ENCODE results near the gene SFXN4.
"Not testable (repeated sequence)": the region's sequence is repeated elsewhere in the genome, so short reads cannot be mapped to it uniquely, and the experiment has no call there.

The SFXN4 gene

DNA sequence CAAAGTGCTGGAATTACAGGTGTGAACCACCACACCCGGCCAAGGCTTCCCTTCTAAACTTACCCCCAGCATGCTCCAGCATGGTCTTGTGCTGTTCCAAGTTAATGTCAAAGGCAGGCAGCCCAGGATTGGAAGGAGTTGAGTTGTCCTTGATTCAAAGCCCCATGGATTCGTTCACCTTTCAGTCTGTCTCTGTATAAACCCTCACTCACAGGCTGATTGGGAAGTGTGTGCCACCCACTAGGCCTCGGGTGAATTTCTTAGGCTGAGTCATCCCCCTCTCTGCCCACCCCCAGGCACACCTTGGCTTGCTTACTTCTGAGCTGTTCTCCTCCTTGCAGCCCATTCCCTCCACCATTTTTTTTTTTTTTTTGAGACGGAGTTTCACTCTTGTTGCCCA, 26.4 kb upstream of the SFXN4 start:
- no peak for DNase-seq (ENCODE audit: low read depth)
- H3K4me3 ChIP-seq (ENCODE audit: low read depth, low read length), result no peak overlapping the region

DNA sequence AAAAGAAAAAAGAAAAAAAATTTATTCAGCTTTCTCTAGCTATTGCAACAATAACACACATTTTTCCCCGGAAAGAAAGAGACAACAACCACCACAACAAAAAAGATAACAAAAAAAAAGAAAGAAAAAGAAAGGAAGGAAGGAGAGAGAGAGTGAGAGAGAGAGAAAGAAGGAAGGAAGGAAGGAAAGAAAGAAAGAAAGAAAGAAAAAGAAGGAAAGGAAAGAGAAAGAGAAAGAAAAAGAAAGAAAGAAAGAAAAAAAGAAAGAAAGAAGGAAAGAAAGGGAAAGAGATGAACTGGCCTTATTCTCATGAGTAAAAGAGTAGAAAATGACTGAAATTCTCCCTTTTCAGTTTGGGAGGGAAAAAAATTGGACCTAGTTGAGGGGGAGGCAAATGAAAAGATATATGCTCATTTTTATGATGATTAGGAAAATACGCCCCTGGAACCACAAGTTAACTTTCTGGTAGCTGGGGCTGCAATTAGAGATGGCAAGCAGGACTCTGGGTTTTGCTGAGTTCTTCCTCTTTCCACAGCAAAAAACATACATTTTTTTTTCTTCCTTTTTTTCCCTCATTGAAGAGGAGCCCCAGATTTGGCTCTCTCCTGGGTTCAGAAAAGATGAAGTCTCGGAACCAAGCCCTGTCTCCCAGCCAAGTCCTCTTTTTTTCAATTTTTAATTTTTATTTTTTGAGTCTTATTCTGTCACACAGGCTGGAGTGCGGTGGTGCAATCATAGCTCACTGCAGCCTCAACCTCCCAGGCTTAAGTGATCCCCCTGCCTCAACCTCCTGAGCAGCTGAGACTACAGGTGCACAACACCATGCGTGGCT, 25.7 kb upstream of the SFXN4 start:
- no peak for DNase-seq (ENCODE audit: low read depth)
- no peak overlapping the region for H3K4me3 ChIP-seq (ENCODE audit: low read depth, low read length)

DNA sequence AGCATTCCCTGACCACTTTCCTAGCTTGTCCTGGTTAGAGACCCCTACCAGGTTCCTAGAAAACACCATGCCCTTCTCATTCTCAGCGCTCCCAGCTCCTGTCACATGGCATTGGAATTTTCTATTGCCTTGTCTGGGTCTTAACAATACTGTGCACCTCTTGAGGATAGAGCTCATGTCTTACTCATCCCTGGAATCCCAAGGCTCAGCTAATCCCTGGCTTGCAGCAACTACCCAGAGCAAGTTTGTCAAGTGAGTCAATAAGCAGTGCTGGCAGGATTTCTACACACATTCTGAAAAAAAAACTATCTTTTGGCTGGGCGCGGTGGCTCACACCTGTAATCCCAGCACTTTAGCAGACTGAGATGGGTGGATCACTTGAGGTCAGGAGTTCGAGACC, 24.8 kb upstream of the SFXN4 start:
- H3K4me3 ChIP-seq (ENCODE audit: low read depth, low read length), result no peak overlapping the region
- DNase-seq (ENCODE audit: low read depth), result peak; percentile 87

DNA sequence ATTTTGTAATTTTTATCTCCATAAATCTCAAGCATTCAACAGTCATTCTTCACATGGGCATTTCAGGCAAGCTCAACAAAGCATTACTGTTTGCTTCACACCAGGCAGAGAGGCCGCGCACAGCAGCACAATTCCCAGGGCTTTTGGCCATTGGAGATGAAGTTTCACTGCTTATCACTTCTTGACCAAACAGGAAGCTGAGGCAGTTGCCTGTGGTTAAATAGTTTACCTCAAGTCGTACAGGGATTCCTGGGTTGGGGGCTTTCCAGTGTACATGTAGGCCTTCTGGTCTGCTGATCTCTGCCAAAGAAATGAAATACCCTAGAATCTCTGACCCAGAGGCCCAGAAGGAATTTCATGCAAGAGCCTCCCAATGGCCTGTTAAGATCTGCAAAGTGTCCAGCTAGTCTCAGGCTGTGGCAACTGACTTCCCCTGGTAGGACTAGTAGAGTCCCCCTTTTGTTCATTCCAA, 24.3 kb upstream of the SFXN4 start:
- no peak for DNase-seq (ENCODE audit: low read depth)

DNA sequence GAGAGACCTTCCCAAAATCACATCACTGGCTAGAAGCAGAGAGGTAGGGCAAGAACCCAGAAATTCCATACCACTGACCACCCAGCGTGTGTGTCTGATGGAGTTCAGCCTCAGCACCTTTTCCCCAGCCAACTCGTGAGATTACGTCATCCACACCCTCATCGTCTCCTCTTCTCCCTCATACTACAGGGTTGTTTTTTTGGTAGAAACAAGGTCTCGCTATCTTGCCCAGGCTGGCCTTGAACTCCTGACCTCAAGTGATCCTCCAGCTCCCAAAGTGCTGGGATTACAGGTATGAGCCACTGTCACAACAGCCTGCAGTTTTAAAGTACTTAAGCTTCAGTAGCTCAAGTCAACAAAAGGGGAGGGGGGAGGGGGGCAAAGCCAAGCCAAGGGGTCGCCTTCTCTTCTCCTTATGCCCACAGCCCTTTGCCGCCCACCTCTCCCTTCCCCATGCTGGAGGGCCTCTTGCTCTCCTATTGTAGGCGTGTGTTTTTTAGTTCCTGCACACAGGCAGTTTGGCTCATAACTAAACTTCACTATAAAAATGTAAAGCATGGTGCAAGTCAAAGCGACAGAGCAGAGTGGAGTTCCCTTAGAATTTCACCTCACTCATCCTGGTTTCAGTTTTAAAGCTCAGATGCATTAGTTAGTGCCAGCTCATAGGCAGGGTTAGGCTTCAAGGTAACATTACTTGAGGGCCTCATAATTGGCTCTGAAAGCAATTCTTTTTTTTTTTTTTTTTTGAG, 18.3 kb upstream of the SFXN4 start:
- DNase-seq (ENCODE audit: low read depth), result no peak
- no peak overlapping the region for H3K4me3 ChIP-seq (ENCODE audit: low read depth, low read length)

More for the DNA sequence above, 24.3 kb upstream of the SFXN4 start:
- no peak overlapping the region for H3K4me3 ChIP-seq (ENCODE audit: low read depth, low read length)

- not testable (repeated sequence) for DNase-seq (ENCODE audit: low read depth); H3K4me3 ChIP-seq (ENCODE audit: low read depth, low read length)
These were observed 15.4 kb upstream of the SFXN4 start for GRCh38 chr10:119180850-119181400.

DNA sequence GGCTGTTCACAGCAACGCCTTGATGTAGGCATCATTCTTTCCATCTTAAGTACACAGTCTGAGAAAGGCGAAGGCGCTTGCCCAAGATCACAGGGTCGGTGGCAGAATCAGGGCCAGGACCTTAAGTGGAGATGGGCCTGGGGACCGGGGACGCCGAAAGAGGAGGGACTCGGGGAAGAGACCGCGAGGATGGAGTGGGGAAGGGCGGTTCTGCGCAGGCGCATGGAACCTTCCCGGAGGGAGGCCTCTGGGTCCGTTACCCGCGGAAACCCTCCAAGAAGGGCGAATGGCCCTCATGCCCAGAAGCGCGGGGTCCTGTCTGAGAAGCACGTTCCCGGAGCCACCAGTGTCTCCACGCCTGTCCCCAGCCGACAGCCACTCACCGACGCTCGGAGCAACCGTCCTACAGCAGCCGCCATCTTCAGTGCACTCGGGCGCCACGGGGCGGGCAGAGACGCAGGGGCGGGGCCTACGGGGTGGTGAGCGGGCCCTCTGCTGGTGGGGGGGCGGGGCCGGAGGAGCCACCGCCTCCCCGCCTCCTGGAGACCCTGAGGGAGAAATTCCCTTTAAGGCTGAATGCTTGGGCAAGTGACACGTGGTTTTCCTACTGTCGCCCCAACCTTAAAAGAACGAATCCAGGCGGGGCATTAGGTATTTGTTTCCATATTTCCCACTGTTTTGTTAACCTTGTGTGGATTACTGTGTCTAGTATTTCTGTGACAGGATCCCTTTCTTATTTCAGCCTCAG, 13.0 kb upstream of the SFXN4 start, which contains the start of gene PRDX3:
Gene PRDX3 (minus strand): TSS at position 441 of the 748 bp plus-strand sequence. CDS start 22 bp downstream, at position 419.
- peak; percentile 59 for DNase-seq (ENCODE audit: low read depth)
- peak within 1 kb of the TSS; percentile 76 for H3K4me3 ChIP-seq (ENCODE audit: low read depth, low read length)

DNA sequence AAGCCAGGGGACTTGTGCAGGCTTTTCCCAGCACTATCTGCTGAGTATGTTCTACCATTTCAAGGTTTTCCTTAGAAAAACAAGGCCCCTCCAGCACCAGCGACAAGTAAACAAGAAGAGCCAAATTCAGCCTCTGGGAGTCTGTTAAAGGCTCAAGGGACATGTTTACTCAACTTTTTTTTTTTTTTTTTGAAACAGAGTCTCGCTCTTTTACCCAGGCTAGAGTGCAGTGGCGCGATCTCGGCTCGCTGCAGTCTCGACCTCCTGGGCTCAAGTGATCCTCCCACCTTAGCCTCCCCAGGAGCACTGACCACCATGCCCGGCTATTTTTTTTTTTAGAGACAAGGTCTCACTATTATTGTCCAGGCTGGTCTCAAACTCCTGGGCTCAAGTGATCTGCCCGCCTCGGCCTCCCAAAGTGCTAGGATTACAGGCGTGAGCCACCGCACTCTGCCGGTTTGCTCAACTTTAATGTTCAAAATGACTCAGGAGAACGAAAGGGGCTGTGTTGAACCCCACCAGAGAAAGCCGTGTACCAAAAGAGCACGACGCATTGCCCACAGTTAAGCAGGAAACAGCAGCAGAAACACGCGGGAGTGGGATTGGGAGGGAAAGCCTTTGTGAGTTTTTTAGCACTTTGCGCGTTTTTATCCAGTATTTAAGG, 12.3 kb upstream of the SFXN4 start:
- DNase-seq (ENCODE audit: low read depth), result no peak

GRCh38 chr10:119176166-119176565, 10.7 kb upstream of the SFXN4 start:
- no peak for DNase-seq (ENCODE audit: low read depth)
- H3K4me3 ChIP-seq (ENCODE audit: low read depth, low read length), result no peak overlapping the region

More for the DNA sequence above, 12.3 kb upstream of the SFXN4 start:
- H3K4me3 ChIP-seq (ENCODE audit: low read depth, low read length), result peak overlapping the region; percentile 76

- DNase-seq (ENCODE audit: low read depth), result no peak
- no peak overlapping the region for H3K4me3 ChIP-seq (ENCODE audit: low read depth, low read length)
These were observed 8.6 kb upstream of the SFXN4 start for GRCh38 chr10:119174109-119174508.

GRCh38 chr10:119167041-119167440, 1.5 kb upstream of the SFXN4 start:
- no peak overlapping the region for H3K4me3 ChIP-seq (ENCODE audit: low read depth, low read length)
- DNase-seq (ENCODE audit: low read depth), result no peak

DNA sequence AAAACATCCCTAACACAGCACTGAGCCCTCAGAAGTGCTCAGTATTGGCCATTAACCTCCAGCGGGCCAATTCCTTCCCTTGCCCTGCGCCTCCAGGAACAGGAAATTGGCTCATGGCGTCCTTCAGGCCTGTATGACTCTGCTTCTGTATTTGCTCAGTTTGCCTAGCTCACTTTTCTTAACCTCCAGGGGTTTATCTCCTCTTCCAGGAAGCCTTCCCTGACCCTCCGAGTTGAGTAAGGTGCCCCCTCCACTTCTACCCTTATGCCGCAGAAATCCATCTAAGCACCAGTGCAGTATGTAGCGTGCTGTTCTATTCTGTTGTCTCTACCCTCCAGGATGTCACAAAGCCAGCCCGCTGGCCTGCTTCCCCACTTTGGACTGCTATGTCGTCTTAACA, 1.1 kb upstream of the SFXN4 start:
- no peak for DNase-seq (ENCODE audit: low read depth)
- H3K4me3 ChIP-seq (ENCODE audit: low read depth, low read length), result no peak overlapping the region

- peak overlapping the region; percentile 68 for H3K4me3 ChIP-seq (ENCODE audit: low read depth, low read length)
- no peak for DNase-seq (ENCODE audit: low read depth)
These were observed 595 bp upstream of the SFXN4 start for GRCh38 chr10:119166118-119166500.

DNA sequence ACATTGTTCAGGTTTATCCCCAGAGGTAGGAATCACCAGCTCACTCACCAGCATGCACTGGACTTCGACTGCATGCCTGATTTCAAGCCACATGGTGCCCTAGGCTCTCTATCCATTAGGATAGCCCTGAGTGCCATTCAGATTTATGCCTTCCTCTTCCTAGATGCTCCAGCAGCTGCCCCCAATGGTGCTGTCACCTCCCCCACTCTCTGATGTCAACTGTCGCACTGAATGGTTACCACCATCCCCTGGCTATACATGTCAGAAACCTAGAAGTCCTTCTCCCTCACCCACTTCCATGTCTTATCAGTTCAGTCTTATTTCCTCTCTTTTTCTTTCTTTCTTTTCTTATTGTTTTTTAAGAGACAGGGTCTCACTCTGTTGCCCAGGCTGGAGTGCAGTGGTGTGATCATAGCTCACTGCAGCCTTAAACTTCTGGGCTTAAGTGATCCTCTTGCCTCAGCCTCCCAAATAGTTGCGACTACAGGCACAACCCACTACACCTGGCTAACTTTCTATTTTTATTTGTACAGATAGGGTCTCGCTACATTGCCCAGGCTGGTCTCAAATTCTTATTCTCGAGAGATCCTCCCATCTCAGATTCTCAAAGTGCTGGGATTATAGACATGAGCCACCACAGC, 2.9 kb downstream of the SFXN4 start:
- no peak overlapping the region for H3K4me3 ChIP-seq (ENCODE audit: low read depth, low read length)
- DNase-seq (ENCODE audit: low read depth), result no peak

DNA sequence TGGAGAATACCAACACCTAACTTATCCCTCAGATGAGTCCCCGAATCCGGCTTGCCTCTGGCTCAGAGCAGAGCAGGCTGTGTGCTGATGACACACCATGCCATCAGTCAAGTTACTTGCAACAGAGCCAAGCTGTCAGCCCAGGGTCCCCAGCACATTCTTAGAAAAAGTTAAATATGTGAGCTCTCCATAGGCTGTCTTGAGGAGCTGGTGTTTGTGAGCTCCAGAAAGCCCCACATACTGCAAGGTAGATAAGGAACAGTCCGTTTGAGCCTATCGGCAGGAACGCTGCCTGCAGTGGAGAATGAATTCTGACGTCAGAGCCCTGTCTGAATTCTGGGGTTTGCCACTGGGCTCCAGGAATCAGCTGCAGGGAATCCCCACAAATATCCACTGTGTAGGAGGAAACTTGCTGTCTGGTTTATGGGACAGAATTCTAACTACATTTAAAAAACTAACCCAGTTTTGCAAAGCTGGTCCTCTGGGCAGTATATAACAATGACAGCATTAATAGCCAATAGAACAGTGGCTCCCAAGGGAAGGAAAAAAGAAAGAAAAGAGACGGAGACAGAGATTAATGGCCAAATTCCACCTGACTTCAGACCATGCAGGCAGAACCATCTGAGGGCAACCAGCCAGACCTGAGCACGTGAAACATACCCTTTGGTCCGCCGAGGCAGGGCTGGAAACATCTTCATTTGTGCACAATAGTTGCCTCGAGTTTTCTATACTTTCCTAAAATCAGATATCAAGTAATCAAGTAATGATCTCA, 3.6 kb downstream of the SFXN4 start:
- no peak for DNase-seq (ENCODE audit: low read depth)
- no peak overlapping the region for H3K4me3 ChIP-seq (ENCODE audit: low read depth, low read length)

- no peak for DNase-seq (ENCODE audit: low read depth)
- H3K4me3 ChIP-seq (ENCODE audit: low read depth, low read length), result no peak overlapping the region
These were observed 6.2 kb downstream of the SFXN4 start for GRCh38 chr10:119159332-119159731.

- H3K4me3 ChIP-seq (ENCODE audit: low read depth, low read length), result no peak overlapping the region
- DNase-seq (ENCODE audit: low read depth), result no peak
These were observed 11.9 kb downstream of the SFXN4 start for GRCh38 chr10:119153661-119154060.

- no peak for DNase-seq (ENCODE audit: low read depth)
- H3K4me3 ChIP-seq (ENCODE audit: low read depth, low read length), result no peak overlapping the region
These were observed 12.5 kb downstream of the SFXN4 start for GRCh38 chr10:119153041-119153440.

Measured in skeletal muscle cell (primary cell).